GM19463 (cell line): ENCODE results near the gene TREH.

ENCODE experiments used
- ATAC-seq: cut with Tn5 transposase; IDR thresholded peaks from one replicate; pipeline ENCODE4 v1.9.1; 2021; ENCODE audit warnings: mild to moderate bottlenecking, moderate library complexity; ENCODE audit not compliant: unreplicated experiment

TREH gene

GRCh38 chr11:118632577-118633318 lies 46.7 kb downstream of the TREH start:
- ATAC-seq, result no peak

DNA sequence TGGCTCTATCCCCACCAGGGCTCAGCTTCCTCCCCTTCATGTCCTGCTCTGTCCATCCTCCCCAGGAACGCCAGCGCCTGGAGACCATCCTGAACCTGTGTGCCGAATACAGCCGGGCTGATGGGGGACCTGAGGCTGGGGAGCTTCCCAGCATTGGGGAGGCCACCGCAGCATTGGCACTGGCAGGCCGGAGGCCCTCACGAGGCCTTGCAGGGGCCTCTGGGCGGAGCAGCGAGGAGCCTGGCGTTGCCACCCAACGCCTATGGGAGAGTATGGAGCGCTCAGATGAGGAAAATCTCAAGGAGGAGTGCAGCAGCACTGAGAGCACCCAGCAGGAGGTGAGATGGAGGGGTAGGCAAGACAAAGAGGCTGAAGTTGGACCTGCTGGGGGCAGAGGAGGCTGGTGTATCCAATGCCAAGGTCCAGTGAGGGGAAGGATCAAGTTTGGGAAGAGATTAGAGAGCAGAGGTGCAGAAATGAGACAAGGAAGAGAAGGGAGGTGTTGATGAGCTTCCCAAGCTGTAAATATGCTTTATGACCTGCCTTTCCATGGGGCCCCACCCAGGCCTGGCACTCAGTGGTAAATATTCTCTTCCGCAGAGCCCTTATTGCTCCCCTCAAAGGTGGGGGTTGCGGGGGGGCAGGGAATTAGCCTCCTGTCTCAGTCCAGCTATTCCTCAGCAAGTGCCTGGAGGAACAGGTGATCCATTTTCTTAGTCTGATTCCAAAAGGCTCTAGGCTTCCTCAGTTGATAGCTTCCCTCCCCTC lies 48.1 kb downstream of the TREH start:
- no peak for ATAC-seq

DNA sequence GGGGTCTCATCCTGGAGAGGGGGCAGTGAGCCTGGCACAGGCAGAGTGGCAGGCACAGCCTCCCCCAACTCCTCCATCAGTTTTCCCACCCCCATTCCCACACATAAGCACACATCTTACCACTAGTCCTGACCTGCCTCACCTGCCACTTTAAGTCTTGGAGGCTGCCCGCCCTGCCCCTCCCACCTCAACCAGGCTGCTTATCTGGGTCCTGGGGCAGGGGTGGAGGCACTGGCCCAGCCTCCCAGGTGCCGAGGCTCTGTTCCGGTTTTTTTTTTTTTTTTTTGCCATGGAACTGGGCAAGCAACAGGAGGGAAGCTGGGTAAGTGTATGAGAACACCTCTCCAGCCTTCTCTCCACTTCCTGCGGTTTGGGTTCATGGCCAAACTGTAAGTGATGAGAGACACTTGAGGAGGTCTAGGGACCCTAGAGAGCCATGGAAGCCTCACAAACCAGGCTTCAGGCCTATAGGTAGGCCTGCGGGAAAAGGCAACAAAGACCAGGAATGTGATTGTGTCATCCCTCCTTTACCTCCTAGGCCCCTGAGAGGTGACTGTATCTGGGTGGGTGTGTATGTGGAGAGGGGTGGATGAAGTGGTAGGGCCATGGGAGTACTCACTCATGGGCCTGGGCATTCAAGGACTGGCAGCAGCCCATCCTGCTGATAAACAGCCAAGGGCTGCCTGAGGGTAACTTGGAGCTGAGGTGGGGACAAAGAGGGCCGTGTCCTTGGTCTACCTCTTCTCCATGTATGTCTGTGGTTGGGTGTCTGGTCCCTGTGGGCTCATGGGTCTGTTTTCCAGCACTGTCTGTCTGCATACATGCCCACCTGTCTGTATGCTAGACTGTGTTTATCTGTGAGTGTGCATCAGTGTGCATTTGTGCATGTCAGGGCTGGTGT lies 49.4 kb downstream of the TREH start:
- no peak for ATAC-seq

- ATAC-seq, result no peak
Observed at GRCh38 chr11:118628861-118629549, 50.4 kb downstream of the TREH start.

DNA sequence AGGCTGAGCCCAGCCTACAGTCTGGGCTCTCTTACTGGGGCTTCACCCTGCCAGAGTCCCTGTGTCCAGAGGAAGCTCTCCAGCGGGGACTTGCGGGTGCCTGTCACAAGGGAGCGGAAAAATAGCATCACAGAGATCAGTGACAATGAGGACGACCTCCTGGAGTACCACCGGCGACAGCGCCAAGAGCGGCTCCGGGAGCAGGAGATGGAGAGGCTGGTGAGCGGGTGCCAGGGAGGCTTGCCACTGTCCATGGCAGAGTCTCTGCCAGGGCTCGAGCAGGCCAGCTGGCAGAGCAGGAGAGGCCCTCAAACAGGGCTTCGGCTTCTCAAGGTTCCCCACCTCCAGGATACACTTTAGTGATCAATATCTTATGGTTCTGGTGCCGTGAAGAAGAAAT lies 51.0 kb downstream of the TREH start:
- no peak for ATAC-seq

DNA sequence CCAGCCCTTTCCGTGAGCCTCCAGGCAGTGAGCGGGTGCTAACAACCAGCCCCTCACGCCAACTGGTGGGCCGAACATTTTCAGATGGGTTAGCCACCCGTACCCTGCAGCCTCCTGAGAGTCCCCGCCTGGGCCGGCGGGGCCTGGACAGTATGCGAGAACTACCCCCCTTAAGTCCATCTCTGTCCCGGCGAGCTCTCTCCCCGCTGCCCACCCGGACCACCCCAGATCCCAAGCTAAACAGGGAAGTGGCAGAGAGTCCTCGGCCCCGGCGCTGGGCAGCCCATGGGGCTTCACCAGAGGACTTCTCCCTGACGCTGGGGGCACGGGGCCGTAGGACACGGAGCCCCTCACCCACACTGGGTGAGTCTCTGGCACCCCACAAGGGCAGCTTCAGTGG lies 51.4 kb downstream of the TREH start:
- ATAC-seq, result no peak

DNA sequence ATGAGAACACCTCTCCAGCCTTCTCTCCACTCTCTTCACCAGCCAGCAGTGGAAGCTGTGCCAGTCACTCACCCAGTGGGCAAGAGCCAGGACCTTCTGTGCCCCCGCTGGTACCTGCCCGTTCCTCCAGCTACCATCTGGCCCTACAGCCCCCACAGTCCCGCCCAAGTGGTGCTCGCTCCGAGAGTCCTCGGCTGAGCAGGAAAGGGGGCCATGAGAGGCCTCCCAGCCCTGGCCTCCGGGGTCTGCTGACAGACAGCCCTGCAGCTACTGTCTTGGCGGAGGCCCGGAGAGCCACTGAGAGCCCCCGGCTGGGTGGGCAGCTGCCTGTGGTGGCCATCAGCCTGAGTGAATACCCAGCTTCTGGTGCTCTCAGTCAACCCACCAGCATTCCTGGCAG lies 51.9 kb downstream of the TREH start:
- no peak for ATAC-seq

DNA sequence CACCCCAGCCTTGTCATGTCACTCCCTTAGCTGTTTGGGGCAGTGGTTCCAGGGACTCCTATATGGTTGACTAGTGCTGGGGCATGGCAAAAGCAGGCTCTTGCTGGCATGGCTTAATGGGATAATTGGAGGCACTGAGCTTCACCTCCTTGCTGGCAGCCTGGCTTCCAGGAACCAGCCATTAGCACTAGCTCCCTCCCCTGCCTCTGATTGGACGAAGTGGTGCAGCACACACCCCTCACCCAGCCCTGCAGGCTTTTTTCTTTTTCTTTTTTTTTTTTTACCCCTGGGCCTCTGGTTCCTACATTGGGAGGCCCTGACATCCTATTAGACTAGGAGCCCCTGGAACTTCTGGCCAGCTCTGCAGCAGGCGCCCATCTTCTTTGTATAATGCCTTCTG lies 53.5 kb downstream of the TREH start:
- ATAC-seq, result no peak

- ATAC-seq, result no peak
Observed at GRCh38 chr11:118625036-118625690, 54.3 kb downstream of the TREH start.

DNA sequence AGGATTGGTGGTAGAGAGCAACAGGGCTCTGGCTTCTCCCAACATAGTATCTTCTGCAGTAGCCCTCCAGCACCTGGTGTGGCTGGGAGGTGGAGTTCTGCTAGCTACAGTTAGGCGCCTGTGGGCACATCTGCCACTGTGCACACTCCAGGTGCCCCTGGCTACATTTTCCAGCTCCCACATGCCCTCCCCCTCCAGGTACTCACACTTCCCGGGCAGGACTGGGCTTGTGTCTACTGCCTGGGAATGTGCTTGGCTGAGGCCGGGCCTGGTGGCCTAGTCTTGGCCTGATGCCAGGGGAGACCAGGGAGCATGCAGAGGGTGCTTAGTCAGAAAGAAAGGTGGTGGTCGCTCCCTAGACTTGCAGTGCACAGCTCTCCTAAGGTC lies 56.2 kb downstream of the TREH start:
- ATAC-seq, result no peak

DNA sequence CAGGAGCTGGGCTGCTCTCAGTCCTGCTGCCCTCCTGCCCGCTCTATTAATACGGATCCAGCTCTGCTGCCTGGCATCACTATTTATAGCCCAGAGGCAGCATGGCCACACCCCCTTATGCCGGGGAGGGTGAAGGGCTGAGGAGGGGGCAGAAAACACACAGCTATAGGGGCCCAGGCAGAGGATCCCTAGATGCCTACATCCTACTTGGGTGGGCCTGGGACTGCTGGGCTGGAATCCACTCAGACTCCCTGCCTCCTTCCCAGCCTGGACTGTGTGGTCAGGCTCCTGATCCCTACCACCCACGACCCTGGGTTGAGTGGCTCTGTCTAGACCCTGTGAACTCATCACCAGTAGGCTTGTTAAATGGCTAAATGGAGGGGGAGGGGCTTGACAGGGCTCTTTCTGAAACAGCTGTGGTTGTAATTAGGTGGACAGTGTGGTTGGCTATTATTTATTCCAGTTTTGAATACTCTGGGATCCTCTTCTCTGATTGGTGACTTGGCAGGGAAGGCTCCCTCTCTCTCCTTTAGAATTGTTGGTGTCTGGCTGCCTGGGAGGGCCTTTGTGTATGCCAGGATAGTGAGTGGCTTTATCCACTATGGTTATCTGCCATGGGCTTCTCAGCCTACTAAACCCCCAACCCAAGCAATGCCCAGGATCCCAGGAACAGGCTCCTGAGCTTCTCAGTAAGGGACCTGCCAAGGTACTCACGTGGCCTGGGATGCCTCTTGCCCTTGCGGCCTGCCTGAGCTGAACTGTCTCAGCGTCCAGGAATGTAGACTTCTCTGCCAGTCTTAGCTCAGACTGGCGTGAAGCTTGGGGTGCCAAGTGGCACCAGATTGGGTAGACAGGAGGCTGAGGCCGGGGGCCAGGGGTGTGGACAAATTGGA lies 56.8 kb downstream of the TREH start:
- no peak for ATAC-seq

- no peak for ATAC-seq
Observed at GRCh38 chr11:118621784-118622375, 57.6 kb downstream of the TREH start.

DNA sequence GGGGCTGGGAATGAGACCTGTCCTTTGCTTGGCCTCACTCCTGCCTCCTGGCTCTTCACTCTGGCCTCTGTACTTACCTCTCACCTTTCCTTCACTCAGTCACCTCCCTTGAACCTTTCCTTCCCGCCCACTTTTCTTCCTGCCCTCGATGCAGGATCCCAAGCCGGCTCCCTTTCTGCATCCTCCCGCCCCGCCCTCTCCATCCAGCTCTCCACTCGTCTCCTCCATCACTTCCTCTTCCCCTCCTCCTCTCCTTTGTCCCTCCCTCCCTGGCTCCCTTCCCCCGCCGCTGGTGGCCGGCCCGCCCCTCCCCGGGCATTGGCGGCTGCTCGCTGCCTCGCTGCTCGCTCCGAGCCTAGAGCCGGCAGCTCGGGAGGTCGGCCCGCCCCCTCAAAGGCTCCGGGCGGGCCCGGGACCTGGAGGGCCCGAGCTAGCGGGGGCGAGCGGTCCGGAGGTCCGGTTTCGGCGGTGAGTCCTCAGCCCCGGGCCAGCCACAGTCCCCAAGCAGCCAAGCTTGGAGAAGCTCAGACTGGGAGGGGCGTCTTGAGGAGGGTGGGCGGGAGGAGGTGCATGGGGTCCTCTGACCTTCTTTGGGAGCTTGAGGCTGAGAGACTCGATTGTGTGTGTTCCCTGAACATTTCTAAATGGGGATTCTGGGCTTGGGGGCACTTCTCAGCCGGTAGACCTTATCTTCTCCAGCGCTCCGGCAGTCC lies 58.2 kb downstream of the TREH start:
- ATAC-seq, result no peak

- ATAC-seq, result no peak
Observed at GRCh38 chr11:118620529-118621070, 58.9 kb downstream of the TREH start.

- no peak for ATAC-seq
Observed at GRCh38 chr11:118619444-118620197, 59.8 kb downstream of the TREH start.

- ATAC-seq, result no peak
Observed at GRCh38 chr11:118618991-118619375, 60.5 kb downstream of the TREH start.
